Prostate gland (tissue), 2 donors: Measurements from ENCODE around the gene FUOM. TPM values are rescaled to one million over a fixed set of nuclear protein-coding genes. Genes with fewer than 3 reads are reported as not detected.

Experiments used
- DNase-seq: peaks from one replicate; pipeline ENCODE4 v3.0.0-alpha.2; 2019; ENCODE audit warnings: low spot score
- H3K27ac ChIP-seq, 2 donors: fragments of 200-600 bp; sonication (generic); 2 replicates each; pipeline ENCODE4 v1.5.1; 2017 to 2019
- H3K27me3 ChIP-seq: fragments of 200-600 bp; sonication (generic); replicated peaks from 2 replicates; pipeline ENCODE4 v1.5.1; 2019; ENCODE audit not compliant: insufficient read depth
- H3K36me3 ChIP-seq, 2 donors: fragments of 200-600 bp; sonication (generic); 1 replicate in 1 of 2; 2 replicates in 1 of 2; pipeline versions ENCODE4 v1.5.1 to v1.8.1; 2017 to 2019
- H3K4me1 ChIP-seq: fragments of 200-600 bp; sonication (generic); replicated peaks from 2 replicates; pipeline ENCODE4 v1.5.1; 2019
- H3K4me3 ChIP-seq, 2 donors: fragments of 200-600 bp; sonication (generic); 2 replicates each; pipeline ENCODE4 v1.5.1; 2017 to 2019
- H3K9me3 ChIP-seq: fragments of 200-600 bp; sonication (generic); 2 replicates; pipeline ENCODE4 v1.5.1; 2017
- CTCF ChIP-seq, 4 experiments: fragments of 200-600 bp in 2 of 4; fragments of 450-650 bp in 2 of 4; sonication (generic) in 2 of 4; IDR thresholded peaks; 1 replicate in 3 of 4; 2 replicates in 1 of 4; pipeline ENCODE4 v1.5.1; 2016 to 2019; ENCODE audit warnings: antibody characterized with exemption in 4 of 4, mild to moderate bottlenecking in 2 of 4, moderate library complexity in 2 of 4
- POLR2A ChIP-seq: fragments of 450-650 bp; IDR thresholded peaks from one replicate; pipeline ENCODE4 v1.6.1; 2016; ENCODE audit warnings: antibody characterized with exemption, mild to moderate bottlenecking
- POLR2AphosphoS5 ChIP-seq: sonication (generic); formaldehyde crosslinking; IDR thresholded peaks from one replicate; pipeline ENCODE4 v1.6.1; 2017; ENCODE audit warnings: antibody characterized with exemption
- WGBS: methylation state at CpG from one replicate; pipeline ENCODE4 v1.1.5; 2018; 5-methylcytosine and 5-hydroxymethylcytosine counted together
- intact Hi-C: fragments of 100-400 bp; cut with DNase I; formaldehyde crosslinking; loops from one replicate; pipeline ENCODE4 v1.14.2; 2022
- total RNA-seq, 2 donors: library from RNA; depleted of rRNA; stranded (reverse); fragments of >200 nt; gene quantifications; one replicate each; pipeline ENCODE4 v1.1.0, GENCODE V29; 2016

Gene FUOM
- total RNA-seq, 2 donors from 2014 or later = 8.7 to 11.4 TPM

- WGBS = 56% methylated on average over 16 of the region's 16 CpGs
- Histone ChIP-seq H3K27ac (no peak overlapping the region), H3K27me3 (peaks cover 6% of the 10 kb centered on the region), H3K4me3 (no peak overlapping the region), H3K4me1 (no peaks in the 10 kb centered on the region), H3K36me3 (no peaks in the 10 kb centered on the region), H3K9me3 (no peaks in the 10 kb centered on the region)
- DNase-seq = no peak
- TF ChIP-seq CTCF (IDR thresholded peaks at IDR 0.05) = no peak
- no peak for TF ChIP-seq POLR2AphosphoS5
- no peak for TF ChIP-seq POLR2A
- intact Hi-C loops = no loop called here
Observed at GRCh38 chr10:133347710-133348517, 9.9 kb downstream of the FUOM start.

- H3K9me3 ChIP-seq = no peaks in the 10 kb centered on the region
- DNase-seq = no peak
- no peak overlapping the region for H3K4me3 ChIP-seq
- peaks cover 7% of the 10 kb centered on the region for H3K27me3 ChIP-seq
- intact Hi-C loops = no loop called here
- H3K36me3 ChIP-seq = no peaks in the 10 kb centered on the region
- TF ChIP-seq CTCF (IDR thresholded peaks at IDR 0.05) (no peak), POLR2A (no peak), POLR2AphosphoS5 (no peak)
- H3K27ac ChIP-seq = no peak overlapping the region
- 49% methylated on average over 11 of the region's 11 CpGs for WGBS
- H3K4me1 ChIP-seq = no peaks in the 10 kb centered on the region
Observed at GRCh38 chr10:133346413-133346812, 11.4 kb downstream of the FUOM start.

- DNase-seq = no peak
- no peaks in the 10 kb centered on the region for H3K9me3 ChIP-seq
- H3K36me3 ChIP-seq = no peaks in the 10 kb centered on the region
- H3K27me3 ChIP-seq = peaks cover 8% of the 10 kb centered on the region
- H3K4me1 ChIP-seq = no peaks in the 10 kb centered on the region
- H3K27ac ChIP-seq = no peak overlapping the region
- TF ChIP-seq POLR2AphosphoS5 (no peak), POLR2A (no peak), CTCF (IDR thresholded peaks at IDR 0.05) (no peak)
- no peak overlapping the region for H3K4me3 ChIP-seq
- 48% methylated on average over 5 of the region's 5 CpGs for WGBS
- intact Hi-C loops = no loop called here
Observed at GRCh38 chr10:133344236-133344635, 13.6 kb downstream of the FUOM start.

- TF ChIP-seq POLR2AphosphoS5 = no peak
- TF ChIP-seq POLR2A = no peak
- TF ChIP-seq CTCF (IDR thresholded peaks at IDR 0.05) = no peak
- 47% methylated on average over 9 of the region's 9 CpGs for WGBS
Observed at GRCh38 chr10:133343558-133343957, 14.3 kb downstream of the FUOM start.

GRCh38 chr10:133342942-133343341 lies 14.9 kb downstream of the FUOM start:
- H3K4me3 ChIP-seq = no peak overlapping the region
- no peak overlapping the region for H3K27ac ChIP-seq
- no peaks in the 10 kb centered on the region for H3K36me3 ChIP-seq
- peaks cover 8% of the 10 kb centered on the region for H3K27me3 ChIP-seq
- TF ChIP-seq POLR2A = no peak
- no peaks in the 10 kb centered on the region for H3K9me3 ChIP-seq
- DNase-seq = no peak
- WGBS = 75% methylated on average over 8 of the region's 8 CpGs
- H3K4me1 ChIP-seq = no peaks in the 10 kb centered on the region
- intact Hi-C loops = no loop called here

More at GRCh38 chr10:133343558-133343957, 14.3 kb downstream of the FUOM start:
- no peaks in the 10 kb centered on the region for H3K4me1 ChIP-seq
- intact Hi-C loops = no loop called here
- no peaks in the 10 kb centered on the region for H3K36me3 ChIP-seq
- H3K27me3 ChIP-seq = peaks cover 8% of the 10 kb centered on the region
- no peak for DNase-seq
- no peaks in the 10 kb centered on the region for H3K9me3 ChIP-seq
- no peak overlapping the region for H3K4me3 ChIP-seq
- H3K27ac ChIP-seq = no peak overlapping the region
